Stimulated activated CD8-positive, alpha-beta memory T cell treated with anti-CD3 and anti-CD28 coated beads, Interleukin-15, amount 100 ng/mL, for 24 hours (primary cell): ENCODE results near the gene ICE1.
"Not testable (repeated sequence)": the region's sequence is repeated elsewhere in the genome, so short reads cannot be mapped to it uniquely, and the experiment has no call there.

Experiments
- DNase-seq: peaks from one replicate; pipeline ENCODE4 v3.0.0-alpha.2; 2020; ENCODE audit warnings: low read depth

ICE1 gene

GRCh38 chr5:5453131-5453530, 30.7 kb downstream of the ICE1 start:
- DNase-seq: no peak

GRCh38 chr5:5454391-5454790, 31.9 kb downstream of the ICE1 start:
- no peak for DNase-seq

- no peak for DNase-seq
Observed at GRCh38 chr5:5456858-5457257, 34.4 kb downstream of the ICE1 start.

GRCh38 chr5:5460311-5460710, 37.8 kb downstream of the ICE1 start:
- no peak for DNase-seq

GRCh38 chr5:5461012-5461411, 38.5 kb downstream of the ICE1 start:
- DNase-seq: no peak

GRCh38 chr5:5464036-5464715, 41.7 kb downstream of the ICE1 start:
- DNase-seq: no peak

- DNase-seq: no peak
Observed at GRCh38 chr5:5466227-5466626, 43.8 kb downstream of the ICE1 start.

GRCh38 chr5:5467737-5468136, 45.3 kb downstream of the ICE1 start:
- DNase-seq: no peak

GRCh38 chr5:5470933-5471332, 48.5 kb downstream of the ICE1 start:
- DNase-seq: no peak

GRCh38 chr5:5473226-5473625, 50.7 kb downstream of the ICE1 start:
- DNase-seq: no peak

GRCh38 chr5:5474961-5475360, 52.5 kb downstream of the ICE1 start:
- DNase-seq: no peak

GRCh38 chr5:5475975-5476374, 53.5 kb downstream of the ICE1 start:
- no peak for DNase-seq

- DNase-seq: not testable (repeated sequence)
Observed at GRCh38 chr5:5479578-5479977, 57.1 kb downstream of the ICE1 start.

GRCh38 chr5:5480481-5481111, 58.1 kb downstream of the ICE1 start:
- no peak for DNase-seq

- DNase-seq: no peak
Observed at GRCh38 chr5:5481206-5481605, 58.7 kb downstream of the ICE1 start.

- DNase-seq: no peak
Observed at GRCh38 chr5:5481633-5482032, 59.2 kb downstream of the ICE1 start.

- DNase-seq: no peak
Observed at GRCh38 chr5:5483350-5483749, 60.9 kb downstream of the ICE1 start.

GRCh38 chr5:5483880-5484598, 61.6 kb downstream of the ICE1 start:
- DNase-seq: no peak

GRCh38 chr5:5486122-5486521, 63.6 kb downstream of the ICE1 start:
- DNase-seq: no peak

GRCh38 chr5:5487585-5488360, 65.3 kb downstream of the ICE1 start:
- no peak for DNase-seq

- no peak for DNase-seq
Observed at GRCh38 chr5:5490774-5491347, 68.4 kb downstream of the ICE1 start.
